ENCODE measurements around the gene ZNF346. TPM values are rescaled to one million over a fixed set of nuclear protein-coding genes. Genes with fewer than 3 reads are reported as not detected.
A peak's percentile ranks its signal among the peaks of the same experiment; 100 is the strongest.
"Not testable (repeated sequence)": the region's sequence is repeated elsewhere in the genome, so short reads cannot be mapped to it uniquely, and the experiment has no call there.

Gene ZNF346
- total RNA-seq, 1 donor from 2014 or later = 15.5 TPM

DNA sequence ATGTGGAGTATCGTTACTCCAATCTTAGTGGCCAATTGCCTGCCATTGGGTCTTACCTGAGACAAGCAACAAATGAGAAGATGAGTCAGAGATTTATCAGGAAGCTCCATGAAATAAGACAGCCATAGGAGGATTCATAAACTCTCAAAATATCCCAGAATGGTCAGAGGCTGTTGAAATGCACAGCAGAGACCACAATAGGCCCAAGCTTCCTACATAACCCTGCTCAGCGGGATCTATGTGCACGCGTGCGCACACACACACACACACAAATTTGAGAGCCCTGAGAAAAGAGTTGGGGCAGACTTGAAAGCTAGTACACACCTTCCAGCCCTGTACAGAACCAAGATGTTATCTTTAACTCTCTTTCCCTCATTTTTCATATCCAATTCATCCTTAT lies 25.7 kb upstream of the ZNF346 start:
- no peak for TF ChIP-seq CTCF (IDR thresholded peaks at IDR 0.05; ENCODE audit: insufficient read depth, low read length, poor library complexity, severe bottlenecking)
- H3K36me3 ChIP-seq (ENCODE audit: control insufficient read depth, insufficient read depth, low read length) = no peaks in the 10 kb centered on the region
- H3K27me3 ChIP-seq (ENCODE audit: control insufficient read depth, insufficient read depth, low read length) = no peaks in the 10 kb centered on the region
- no peak overlapping the region for H3K4me3 ChIP-seq (ENCODE audit: low read depth, low read length)
- DNase-seq (ENCODE audit: low read depth) = no peak

DNA sequence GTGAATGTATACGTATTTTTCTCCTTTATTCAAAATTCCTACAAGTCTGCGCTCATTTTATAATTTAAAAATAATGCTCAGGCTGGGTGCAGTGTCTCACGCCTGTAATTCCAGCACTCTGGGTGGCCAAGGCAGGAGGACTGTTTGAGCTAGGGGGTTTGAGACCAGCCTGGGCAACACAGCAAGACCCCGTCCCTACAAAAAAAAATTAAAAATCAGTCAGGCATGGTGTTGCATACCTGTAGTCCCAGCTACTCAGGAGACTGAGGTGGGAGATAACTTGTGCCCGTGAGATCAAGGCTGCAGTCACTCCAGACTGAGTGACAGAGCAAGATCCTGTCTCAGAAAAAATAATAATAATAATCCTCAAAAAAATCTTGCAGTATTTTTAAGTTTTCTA lies 23.7 kb upstream of the ZNF346 start:
- Histone ChIP-seq H3K27me3 (ENCODE audit: control insufficient read depth, insufficient read depth, low read length) (no peaks in the 10 kb centered on the region), H3K36me3 (ENCODE audit: control insufficient read depth, insufficient read depth, low read length) (no peaks in the 10 kb centered on the region), H3K4me3 (ENCODE audit: low read depth, low read length) (no peak overlapping the region)
- DNase-seq (ENCODE audit: low read depth) = no peak
- TF ChIP-seq CTCF (IDR thresholded peaks at IDR 0.05; ENCODE audit: insufficient read depth, low read length, poor library complexity, severe bottlenecking) = no peak

- not testable (repeated sequence) for H3K27me3 ChIP-seq (ENCODE audit: control insufficient read depth, insufficient read depth, low read length); H3K4me3 ChIP-seq (ENCODE audit: low read depth, low read length); DNase-seq (ENCODE audit: low read depth)
Measured at GRCh38 chr5:176999526-176999925, 23.0 kb upstream of the ZNF346 start.

DNA sequence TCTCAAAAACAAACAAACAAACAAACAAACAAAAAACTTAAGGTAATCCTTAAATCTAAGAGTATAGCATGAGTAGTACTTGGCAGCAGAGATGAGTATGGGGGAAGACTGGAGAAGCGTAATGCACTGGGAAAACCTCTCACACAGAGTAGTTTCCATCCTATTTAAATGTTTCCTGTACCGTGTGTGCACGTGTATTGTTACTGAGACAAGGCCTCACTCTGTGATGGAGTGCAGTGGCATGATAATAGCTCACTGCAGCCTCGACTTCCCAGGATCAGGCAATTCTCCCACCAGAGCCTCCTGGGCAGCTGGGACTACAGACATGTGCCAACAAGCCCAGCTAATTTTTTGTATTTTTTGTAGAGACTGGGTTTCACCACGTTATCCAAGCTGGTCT lies 18.8 kb upstream of the ZNF346 start:
- DNase-seq (ENCODE audit: low read depth) = no peak
- no peak overlapping the region for H3K4me3 ChIP-seq (ENCODE audit: low read depth, low read length)
- TF ChIP-seq CTCF (IDR thresholded peaks at IDR 0.05; ENCODE audit: insufficient read depth, low read length, poor library complexity, severe bottlenecking) = no peak

More at GRCh38 chr5:176999526-176999925, 23.0 kb upstream of the ZNF346 start:
- not testable (repeated sequence) for H3K36me3 ChIP-seq (ENCODE audit: control insufficient read depth, insufficient read depth, low read length)

DNA sequence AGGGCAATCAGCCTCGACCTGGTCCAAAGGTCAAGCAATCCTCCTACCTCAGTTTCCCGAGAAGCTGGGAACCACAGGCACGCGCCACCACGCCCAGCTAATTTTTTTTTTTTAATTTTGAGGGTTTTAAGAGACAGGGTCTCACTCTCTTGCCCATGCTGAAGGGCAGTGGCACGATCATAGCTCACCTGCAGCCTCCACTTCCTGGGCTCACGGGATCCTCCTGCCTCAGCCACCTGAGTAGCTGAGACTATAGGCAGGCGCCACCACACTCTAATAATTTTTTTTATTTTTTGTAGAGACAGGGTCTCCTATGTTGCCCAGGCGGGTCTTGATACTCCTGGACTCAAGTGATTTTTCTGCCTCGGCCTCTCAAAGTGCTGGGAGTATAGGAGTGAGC lies 17.5 kb upstream of the ZNF346 start:
- TF ChIP-seq CTCF (IDR thresholded peaks at IDR 0.05; ENCODE audit: insufficient read depth, low read length, poor library complexity, severe bottlenecking) = no peak
- no peak for DNase-seq (ENCODE audit: low read depth)
- Histone ChIP-seq H3K27me3 (ENCODE audit: control insufficient read depth, insufficient read depth, low read length) (no peaks in the 10 kb centered on the region), H3K36me3 (ENCODE audit: control insufficient read depth, insufficient read depth, low read length) (no peaks in the 10 kb centered on the region), H3K4me3 (ENCODE audit: low read depth, low read length) (peak overlapping the region; percentile 99)

More for the DNA sequence above, 18.8 kb upstream of the ZNF346 start:
- H3K36me3 ChIP-seq (ENCODE audit: control insufficient read depth, insufficient read depth, low read length) = no peaks in the 10 kb centered on the region
- H3K27me3 ChIP-seq (ENCODE audit: control insufficient read depth, insufficient read depth, low read length) = no peaks in the 10 kb centered on the region

- Histone ChIP-seq H3K36me3 (ENCODE audit: control insufficient read depth, insufficient read depth, low read length) (no peaks in the 10 kb centered on the region), H3K4me3 (ENCODE audit: low read depth, low read length) (peak overlapping the region; percentile 99), H3K27me3 (ENCODE audit: control insufficient read depth, insufficient read depth, low read length) (no peaks in the 10 kb centered on the region)
- TF ChIP-seq CTCF (IDR thresholded peaks at IDR 0.05; ENCODE audit: insufficient read depth, low read length, poor library complexity, severe bottlenecking) = peak; percentile 69
- DNase-seq (ENCODE audit: low read depth) = no peak
Measured at GRCh38 chr5:177005619-177006264, 16.8 kb upstream of the ZNF346 start.
